GM12873 (cell line): ENCODE measurements around the gene DNAH3.

Experiments used
- TF ChIP-seq, protein P1 (sequence below): IDR thresholded peaks from 2 replicates; pipeline ENCODE4 v1.5.1; 2012; ENCODE audit warnings: low read depth, mild to moderate bottlenecking, moderate library complexity, low read length, control low read depth; ENCODE audit not compliant: insufficient read depth; ENCODE audit errors: missing control alignments

The DNAH3 gene

GRCh38 chr16:20904507-20905081 lies 246.1 kb downstream of the DNAH3 start:
- TF ChIP-seq, protein P1, sequence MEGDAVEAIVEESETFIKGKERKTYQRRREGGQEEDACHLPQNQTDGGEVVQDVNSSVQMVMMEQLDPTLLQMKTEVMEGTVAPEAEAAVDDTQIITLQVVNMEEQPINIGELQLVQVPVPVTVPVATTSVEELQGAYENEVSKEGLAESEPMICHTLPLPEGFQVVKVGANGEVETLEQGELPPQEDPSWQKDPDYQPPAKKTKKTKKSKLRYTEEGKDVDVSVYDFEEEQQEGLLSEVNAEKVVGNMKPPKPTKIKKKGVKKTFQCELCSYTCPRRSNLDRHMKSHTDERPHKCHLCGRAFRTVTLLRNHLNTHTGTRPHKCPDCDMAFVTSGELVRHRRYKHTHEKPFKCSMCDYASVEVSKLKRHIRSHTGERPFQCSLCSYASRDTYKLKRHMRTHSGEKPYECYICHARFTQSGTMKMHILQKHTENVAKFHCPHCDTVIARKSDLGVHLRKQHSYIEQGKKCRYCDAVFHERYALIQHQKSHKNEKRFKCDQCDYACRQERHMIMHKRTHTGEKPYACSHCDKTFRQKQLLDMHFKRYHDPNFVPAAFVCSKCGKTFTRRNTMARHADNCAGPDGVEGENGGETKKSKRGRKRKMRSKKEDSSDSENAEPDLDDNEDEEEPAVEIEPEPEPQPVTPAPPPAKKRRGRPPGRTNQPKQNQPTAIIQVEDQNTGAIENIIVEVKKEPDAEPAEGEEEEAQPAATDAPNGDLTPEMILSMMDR, result no peak

- TF ChIP-seq, protein P1, result no peak
These were observed 246.6 kb downstream of the DNAH3 start for GRCh38 chr16:20903899-20904506.

- TF ChIP-seq, protein P1, result no peak
These were observed 247.3 kb downstream of the DNAH3 start for GRCh38 chr16:20903116-20903898.

- TF ChIP-seq, protein P1, result no peak
These were observed 248.2 kb downstream of the DNAH3 start for GRCh38 chr16:20902426-20902825.

DNA sequence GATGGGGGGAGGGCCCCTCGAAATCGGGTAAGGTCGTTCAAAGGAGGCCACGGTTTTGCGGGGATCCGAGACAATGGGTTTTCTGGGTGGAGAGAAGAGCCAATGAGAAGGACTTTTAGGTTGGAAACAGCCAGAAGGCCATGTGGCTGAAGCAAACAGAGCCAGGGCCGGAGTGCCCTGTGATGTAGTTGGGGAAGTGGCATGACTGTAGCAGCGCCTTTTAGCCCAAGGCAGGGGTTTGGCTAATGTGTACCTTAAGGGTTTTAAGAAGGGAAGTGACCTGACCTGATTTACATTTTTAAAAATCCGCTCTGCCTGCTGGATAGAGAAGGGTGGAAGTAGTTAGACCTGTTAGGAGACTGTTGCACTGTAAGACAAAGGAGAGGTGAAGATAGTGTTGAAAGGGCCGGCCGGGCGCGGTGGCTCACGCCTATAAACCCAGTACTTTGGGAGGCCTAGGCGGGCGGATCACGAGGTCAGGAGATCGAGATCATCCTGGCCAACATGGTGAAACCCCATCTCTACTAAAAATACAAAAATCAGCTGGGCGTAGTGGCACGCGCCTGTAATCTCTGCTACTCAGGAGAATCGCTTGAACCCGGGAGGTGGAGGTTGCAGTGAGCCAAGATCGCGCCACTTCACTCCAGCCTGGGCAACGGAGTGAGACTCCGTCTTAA lies 249.1 kb downstream of the DNAH3 start:
- TF ChIP-seq, protein P1, result no peak

DNA sequence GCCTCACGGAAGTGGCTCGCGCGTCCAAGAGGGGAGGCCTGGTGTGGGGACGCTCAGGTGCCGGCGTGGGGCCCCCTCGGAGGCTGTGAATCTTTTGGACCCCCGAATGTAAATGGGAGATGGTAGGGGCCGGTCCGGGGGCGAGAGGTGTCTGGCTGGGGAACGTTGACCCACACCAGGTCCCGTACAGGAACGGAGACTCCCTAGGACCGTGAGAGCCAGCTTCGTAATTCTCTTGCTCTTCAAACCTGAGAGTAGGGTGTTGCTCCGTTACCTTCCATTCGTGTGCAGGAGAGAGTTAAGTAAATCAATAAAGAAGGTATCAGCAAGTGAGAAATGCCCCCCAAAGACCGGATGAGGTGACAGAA lies 249.6 kb downstream of the DNAH3 start:
- TF ChIP-seq, protein P1, result no peak
